ENCODE measurements around the gene ULK4. TPM values are rescaled to one million over a fixed set of nuclear protein-coding genes. Genes with fewer than 3 reads are reported as not detected.
"Not testable (repeated sequence)": the region's sequence is repeated elsewhere in the genome, so short reads cannot be mapped to it uniquely, and the experiment has no call there.

The ULK4 gene
- total RNA-seq, 4 donors from 2014 or later, result 8.4 to 43.8 (median 20.8) TPM

DNA sequence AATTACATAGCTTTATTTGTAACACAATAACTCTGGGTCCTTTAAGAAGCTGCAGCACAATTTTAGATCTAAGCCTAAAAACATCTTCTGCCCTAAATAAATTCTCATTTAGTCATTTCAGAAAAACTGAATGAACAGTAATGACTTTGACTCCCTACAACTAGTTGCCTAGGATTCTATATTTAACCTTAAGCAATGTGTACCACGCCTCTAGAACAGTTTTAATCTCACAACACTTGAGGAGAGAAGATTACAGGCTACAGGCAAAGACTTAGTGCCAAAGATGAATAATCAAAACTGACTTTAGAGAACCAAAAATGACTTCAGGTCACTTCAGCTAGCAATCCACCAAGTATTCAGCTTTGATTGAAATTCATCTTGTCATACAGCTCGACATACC is 192.8 kb downstream of the ULK4 start:
- H3K27me3 ChIP-seq, result no peaks in the 10 kb centered on the region
- no peaks in the 10 kb centered on the region for H3K36me3 ChIP-seq
- no peaks in the 10 kb centered on the region for H3K4me1 ChIP-seq
- TF ChIP-seq CTCF (IDR thresholded peaks at IDR 0.05) (no peak), POLR2A (IDR thresholded peaks at IDR 0.05) (no peak)
- DNase-seq, result no peak
- no peaks in the 10 kb centered on the region for H3K9me3 ChIP-seq
- H3K4me3 ChIP-seq, result no peak overlapping the region
- H3K27ac ChIP-seq, result no peak overlapping the region

DNA sequence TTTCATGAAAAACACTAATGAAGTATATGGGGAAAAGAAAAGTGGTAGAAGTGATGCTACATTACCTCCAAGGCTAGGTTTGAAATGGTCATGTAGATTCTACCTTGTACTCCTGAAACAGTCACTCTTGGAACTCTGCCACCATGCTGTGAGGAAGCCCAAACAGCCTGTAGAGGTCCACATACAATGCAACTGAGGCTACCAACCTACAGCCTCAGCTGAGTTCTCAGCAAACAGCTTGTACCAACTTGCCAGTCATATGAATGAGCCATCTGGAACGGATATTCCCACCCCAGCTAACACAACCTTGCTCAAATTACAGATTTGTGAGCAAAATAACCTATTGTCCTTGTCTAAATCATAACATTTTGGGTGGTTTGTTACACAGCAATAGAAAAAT is 193.5 kb downstream of the ULK4 start:
- H3K9me3 ChIP-seq, result no peaks in the 10 kb centered on the region
- no peak for DNase-seq
- no peak overlapping the region for H3K4me3 ChIP-seq
- H3K4me1 ChIP-seq, result no peaks in the 10 kb centered on the region
- no peaks in the 10 kb centered on the region for H3K27me3 ChIP-seq
- TF ChIP-seq CTCF (IDR thresholded peaks at IDR 0.05) (no peak), POLR2A (IDR thresholded peaks at IDR 0.05) (no peak)
- H3K27ac ChIP-seq, result no peak overlapping the region
- H3K36me3 ChIP-seq, result no peaks in the 10 kb centered on the region

DNA sequence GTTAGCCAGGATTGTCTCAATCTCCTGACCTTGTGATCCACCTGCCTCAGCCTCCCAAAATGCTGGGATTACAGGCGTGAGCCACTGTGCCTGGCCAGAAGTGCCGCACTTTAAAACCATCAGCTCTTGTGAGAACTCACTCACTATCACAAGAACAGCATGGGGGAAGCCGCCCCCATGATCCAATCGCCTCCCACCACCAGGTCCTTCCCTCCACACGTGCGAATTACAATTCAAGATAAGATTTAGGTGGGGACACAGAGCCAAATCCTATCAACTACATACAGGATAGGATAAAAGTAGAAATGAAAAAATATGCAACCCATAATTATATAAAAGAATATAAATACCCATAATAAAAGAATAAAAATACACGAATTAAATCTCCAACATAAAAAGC is 199.0 kb downstream of the ULK4 start:
- not testable (repeated sequence) for H3K36me3 ChIP-seq, DNase-seq, H3K4me3 ChIP-seq, H3K27me3 ChIP-seq, H3K27ac ChIP-seq, H3K4me1 ChIP-seq, H3K9me3 ChIP-seq

DNA sequence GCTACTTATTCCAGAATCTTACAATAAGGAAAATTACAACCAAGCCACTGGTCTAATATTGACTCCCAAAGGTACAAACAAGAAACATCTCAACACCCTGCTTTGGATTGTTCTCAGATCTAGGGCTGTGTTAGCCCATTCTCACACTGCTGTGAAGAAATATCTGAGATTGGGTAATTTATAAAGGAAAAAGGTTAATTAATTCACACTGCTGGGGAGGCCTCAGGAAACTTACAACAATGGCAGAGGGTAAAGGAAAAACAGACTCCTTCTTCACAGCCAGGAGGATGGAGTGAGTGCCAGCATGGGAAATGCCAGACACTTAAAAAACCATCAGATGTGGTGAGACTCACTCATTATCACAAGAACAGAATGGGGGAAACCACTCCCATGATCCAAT is 208.3 kb downstream of the ULK4 start:
- no peak for TF ChIP-seq CTCF (IDR thresholded peaks at IDR 0.05)
- TF ChIP-seq POLR2A (IDR thresholded peaks at IDR 0.05), result no peak
- Histone ChIP-seq H3K36me3 (no peaks in the 10 kb centered on the region), H3K27me3 (no peaks in the 10 kb centered on the region), H3K27ac (no peak overlapping the region), H3K4me1 (no peaks in the 10 kb centered on the region), H3K9me3 (no peaks in the 10 kb centered on the region), H3K4me3 (no peak overlapping the region)
- DNase-seq, result no peak

- Histone ChIP-seq H3K27ac (no peak overlapping the region), H3K9me3 (no peaks in the 10 kb centered on the region), H3K4me1 (no peaks in the 10 kb centered on the region), H3K36me3 (no peaks in the 10 kb centered on the region), H3K4me3 (no peak overlapping the region), H3K27me3 (no peaks in the 10 kb centered on the region)
- TF ChIP-seq POLR2A (IDR thresholded peaks at IDR 0.05) (no peak), CTCF (IDR thresholded peaks at IDR 0.05) (no peak)
- no peak for DNase-seq
Measured at GRCh38 chr3:41751597-41751996, 210.3 kb downstream of the ULK4 start.

DNA sequence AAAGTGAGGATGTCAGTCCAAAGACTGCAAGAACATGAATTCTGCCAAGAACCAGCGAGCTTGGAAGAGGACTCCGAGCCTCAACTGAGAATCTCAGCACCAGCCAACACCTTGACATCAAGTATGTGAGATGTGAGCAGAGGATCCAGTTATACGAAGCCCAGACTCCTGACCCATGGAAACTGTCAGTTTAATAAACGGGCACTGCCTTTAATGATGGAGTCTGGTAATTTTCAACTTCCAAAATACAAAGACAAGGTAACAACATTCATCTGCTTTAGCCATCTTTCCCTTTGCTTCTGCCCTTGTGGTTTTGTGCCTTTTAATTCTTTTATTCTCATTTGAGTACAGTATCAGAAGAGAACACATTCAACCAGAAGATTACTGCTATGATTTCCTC is 211.9 kb downstream of the ULK4 start:
- DNase-seq, result no peak
- Histone ChIP-seq H3K27ac (no peak overlapping the region), H3K27me3 (no peaks in the 10 kb centered on the region), H3K4me1 (no peaks in the 10 kb centered on the region), H3K36me3 (no peaks in the 10 kb centered on the region), H3K9me3 (no peaks in the 10 kb centered on the region), H3K4me3 (no peak overlapping the region)
- no peak for TF ChIP-seq CTCF (IDR thresholded peaks at IDR 0.05)
- TF ChIP-seq POLR2A (IDR thresholded peaks at IDR 0.05), result no peak
